ENCODE data around the gene NR1H4. TPM values are rescaled to one million over a fixed set of nuclear protein-coding genes. Genes with fewer than 3 reads are reported as not detected.

Gene NR1H4
- total and polyA plus RNA-seq, 2 of the 8 experiments (the other 6 are each of a cell fraction or from before 2014, with no cell fraction given), result not detected

DNA sequence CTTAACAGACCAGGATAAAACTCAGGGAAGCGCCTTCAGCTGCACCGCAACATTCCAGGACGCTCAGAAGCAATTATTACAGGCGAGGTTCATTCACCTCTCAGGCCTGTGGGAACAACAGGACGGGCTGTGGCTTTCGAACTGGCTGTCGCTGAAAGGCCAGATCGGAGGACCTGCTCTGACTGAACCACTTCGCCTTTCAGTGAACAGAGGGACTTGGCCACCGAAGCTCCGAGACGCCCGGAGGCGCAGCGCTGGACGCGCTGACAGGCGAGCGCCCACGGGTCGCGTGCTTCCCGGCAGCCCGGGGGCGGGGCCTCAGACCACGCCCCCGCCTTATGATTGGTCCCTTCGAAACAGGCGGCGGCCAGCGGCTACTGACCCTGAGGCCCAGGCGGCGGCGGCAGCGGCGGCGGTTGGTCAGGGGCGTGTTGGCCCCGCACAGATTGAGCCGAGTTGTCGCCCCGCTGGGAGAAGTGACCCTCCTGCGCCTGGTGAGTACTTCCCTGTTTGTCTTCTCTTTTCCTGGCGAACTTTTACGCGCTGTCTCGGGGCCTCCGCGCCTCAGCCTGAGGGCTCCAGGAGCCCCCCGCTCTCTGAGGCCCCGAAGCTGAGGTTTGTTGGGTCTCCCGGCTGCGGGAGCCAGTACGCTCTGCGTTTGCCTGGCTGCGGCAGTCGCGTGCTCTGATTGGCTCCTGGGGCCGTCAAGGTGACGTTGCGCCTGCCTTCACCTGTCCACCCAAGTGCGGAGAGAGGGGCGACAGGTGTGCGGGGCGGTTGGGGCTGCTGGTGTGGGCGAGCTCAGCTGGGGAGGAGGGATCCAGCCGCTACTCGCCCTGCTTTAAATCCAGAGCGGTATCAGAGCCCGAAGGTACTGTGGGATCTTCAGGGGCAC is 99.9 kb downstream of the NR1H4 start, which contains the start of gene GAS2L3 (continued):
- TF ChIP-seq HDAC6 (IDR thresholded peaks at IDR 0.05; ENCODE audit: low read depth, low read length) (no peak), KDM4A (IDR thresholded peaks at IDR 0.05; ENCODE audit: low read depth, low read length, severe bottlenecking) (peak; percentile 73), YY1 (IDR thresholded peaks at IDR 0.05; ENCODE audit: low read depth, low read length) (no peak), EGR1 (IDR thresholded peaks at IDR 0.05; ENCODE audit: borderline replicate concordance, low read depth, low read length) (peak; percentile 79; the same call in 1 of the 2 replicates), RNF2 (IDR thresholded peaks at IDR 0.05; ENCODE audit: borderline replicate concordance, low read depth, low read length, missing control alignments, poor library complexity, severe bottlenecking) (no peak), TAF1 (IDR thresholded peaks at IDR 0.05; ENCODE audit: low read depth, low read length) (peak; percentile 69), EZH2 (IDR thresholded peaks at IDR 0.05; ENCODE audit: low read depth, low read length, severe bottlenecking) (no peak), TEAD4 (IDR thresholded peaks at IDR 0.05; ENCODE audit: low read depth, low read length) (peak; percentile 30; the same call in 1 of the 2 replicates), HDAC2 (IDR thresholded peaks at IDR 0.05; ENCODE audit: borderline replicate concordance in 1 of 2, low read depth in 2 of 2, low read length in 2 of 2) (peak in 1 of 2 experiments; percentile 4; a peak in 1 of 4 replicates), FOSL1 (IDR thresholded peaks at IDR 0.05; ENCODE audit: insufficient read depth, low read depth, low read length) (no peak), CREB1 (IDR thresholded peaks at IDR 0.05) (peak; percentile 69), POLR2AphosphoS5 (IDR thresholded peaks at IDR 0.05; ENCODE audit: low read depth, low read length) (peak; percentile 61; the same call in 1 of the 2 replicates), ASH2L (IDR thresholded peaks at IDR 0.05; ENCODE audit: low read length) (peak; percentile 90), SP1 (IDR thresholded peaks at IDR 0.05; ENCODE audit: low read depth, low read length) (peak; percentile 60), CHD1 (IDR thresholded peaks at IDR 0.05; ENCODE audit: low read depth, low read length) (no peak), RXRA (IDR thresholded peaks at IDR 0.05; ENCODE audit: insufficient read depth, low read depth, low read length) (no peak), KDM1A (IDR thresholded peaks at IDR 0.05; ENCODE audit: borderline replicate concordance, low read length) (no peak), JUN (IDR thresholded peaks at IDR 0.05; ENCODE audit: low read depth, low read length) (no peak), TAF7 (optimal IDR thresholded peaks at IDR 0.05; ENCODE audit: borderline replicate concordance, low read depth, low read length) (peak; percentile 10)
- TF ChIP-seq, protein P1, sequence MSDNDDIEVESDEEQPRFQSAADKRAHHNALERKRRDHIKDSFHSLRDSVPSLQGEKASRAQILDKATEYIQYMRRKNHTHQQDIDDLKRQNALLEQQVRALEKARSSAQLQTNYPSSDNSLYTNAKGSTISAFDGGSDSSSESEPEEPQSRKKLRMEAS (IDR thresholded peaks at IDR 0.05), result peak; percentile 69
- TF ChIP-seq, protein P2, sequence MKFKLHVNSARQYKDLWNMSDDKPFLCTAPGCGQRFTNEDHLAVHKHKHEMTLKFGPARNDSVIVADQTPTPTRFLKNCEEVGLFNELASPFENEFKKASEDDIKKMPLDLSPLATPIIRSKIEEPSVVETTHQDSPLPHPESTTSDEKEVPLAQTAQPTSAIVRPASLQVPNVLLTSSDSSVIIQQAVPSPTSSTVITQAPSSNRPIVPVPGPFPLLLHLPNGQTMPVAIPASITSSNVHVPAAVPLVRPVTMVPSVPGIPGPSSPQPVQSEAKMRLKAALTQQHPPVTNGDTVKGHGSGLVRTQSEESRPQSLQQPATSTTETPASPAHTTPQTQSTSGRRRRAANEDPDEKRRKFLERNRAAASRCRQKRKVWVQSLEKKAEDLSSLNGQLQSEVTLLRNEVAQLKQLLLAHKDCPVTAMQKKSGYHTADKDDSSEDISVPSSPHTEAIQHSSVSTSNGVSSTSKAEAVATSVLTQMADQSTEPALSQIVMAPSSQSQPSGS (IDR thresholded peaks at IDR 0.05; ENCODE audit: low read length), result no peak

Measured in H1 (cell line).